ENCODE measurements around the gene LSAMP.

- TF ChIP-seq SIN3A (IDR thresholded peaks at IDR 0.05; ENCODE audit: borderline replicate concordance, insufficient read depth, low read depth, low read length) (no peak), TCF7L2 (IDR thresholded peaks at IDR 0.05; ENCODE audit: low read depth, low read length) (no peak), CTCF (IDR thresholded peaks at IDR 0.05) (no peak; the same call in none of the 2 replicates), REST (IDR thresholded peaks at IDR 0.05; ENCODE audit: insufficient read depth in 1 of 2, low read depth in 2 of 2, low read length in 1 of 2) (no peak)
Measured at GRCh38 chr3:115784739-115785536, 660.3 kb downstream of the LSAMP start.
